Panc1 (cell line): Measurements from ENCODE around the gene ACER3. TPM values are rescaled to one million over a fixed set of nuclear protein-coding genes. Genes with fewer than 3 reads are reported as not detected.

Source experiments
- ATAC-seq: fragments of 200-7000 bp; cut with Tn5 transposase; 2 replicates; pipeline ENCODE4 v1.9.1; 2020; ENCODE audit warnings: mild to moderate bottlenecking, moderate library complexity
- BruUV-seq: library from RNA; stranded (reverse); fragments of 400-500 nt; replicated peaks from 2 replicates; lab custom pipeline; 2021; lab: Mats Ljungman, UMichigan
- CTCF ChIA-PET: fragments of 300-600 bp; sonication (Branson Sonifier 250); formaldehyde crosslinking; loops from one replicate; lab custom pipeline; 2022; ENCODE audit warnings: antibody characterized with exemption; lab: Charles Lee
- POLR2A ChIA-PET: fragments of 300-600 bp; sonication (Branson Sonifier 250); formaldehyde crosslinking; loops from one replicate; lab custom pipeline; 2022; ENCODE audit warnings: antibody characterized with exemption; lab: Charles Lee
- DNase-seq: peaks from one replicate; pipeline ENCODE4 v3.0.0-alpha.2; 2010; ENCODE audit warnings: low read depth, low spot score
- H3K27ac ChIP-seq: 2 replicates; pipeline ENCODE4 v1.5.1; 2011; ENCODE audit warnings: mild to moderate bottlenecking, low read length, inconsistent platforms
- H3K27me3 ChIP-seq: fragments of 200-500 bp; sonication (Bioruptor generic); 2 replicates; pipeline ENCODE4 v1.6.0; 2014; ENCODE audit warnings: low read length, inconsistent platforms; ENCODE audit not compliant: control insufficient read depth, insufficient read depth
- H3K36me3 ChIP-seq: fragments of 200-500 bp; sonication (Bioruptor generic); 2 replicates; pipeline ENCODE4 v1.5.1; 2014; ENCODE audit warnings: inconsistent platforms, mild to moderate bottlenecking, low read length, moderate library complexity; ENCODE audit not compliant: control insufficient read depth, insufficient read depth
- H3K4me1 ChIP-seq: 2 replicates; pipeline ENCODE4 v1.5.1; 2011; ENCODE audit warnings: inconsistent platforms, mild to moderate bottlenecking, low read length, moderate library complexity; ENCODE audit not compliant: control insufficient read depth, insufficient read depth
- H3K4me3 ChIP-seq, 2 experiments: 2 replicates each; pipeline ENCODE4 v1.5.1; 2011 to 2012; ENCODE audit warnings: low read depth in 2 of 2, low read length in 2 of 2, mild to moderate bottlenecking in 2 of 2, inconsistent platforms in 1 of 2, moderate library complexity in 1 of 2
- H3K9me3 ChIP-seq: fragments of 200-500 bp; sonication (Bioruptor generic); 2 replicates; pipeline ENCODE4 v1.5.1; 2014; ENCODE audit warnings: low read depth, mild to moderate bottlenecking, inconsistent platforms, low read length, moderate library complexity; ENCODE audit not compliant: control insufficient read depth, insufficient read depth
- POLR2AphosphoS5 ChIP-seq: IDR thresholded peaks from 2 replicates; pipeline ENCODE4 v1.6.1; 2012; ENCODE audit warnings: mild to moderate bottlenecking, low read depth, low read length, moderate library complexity
- SIN3A ChIP-seq: IDR thresholded peaks from 2 replicates; pipeline ENCODE4 v1.6.1; 2012; ENCODE audit warnings: low read depth, mild to moderate bottlenecking, low read length, moderate library complexity, borderline replicate concordance; ENCODE audit not compliant: insufficient read depth
- TCF7L2 ChIP-seq: IDR thresholded peaks from 2 replicates; pipeline ENCODE4 v1.6.1; 2011; ENCODE audit warnings: mild to moderate bottlenecking, low read depth, low read length, inconsistent platforms
- in situ Hi-C: cut with HindIII; loops from 2 replicates; pipeline ENCODE4 v1.10.0; 2016; ENCODE audit warnings: low sequenced_read_pairs, low pct_unique_long_range_greater_than_20kb
- intact Hi-C: fragments of 100-400 bp; cut with micrococcal nuclease; formaldehyde crosslinking; loops from one replicate; pipeline ENCODE4 v1.10.0; 2022; ENCODE audit not compliant: unreplicated experiment
- total RNA-seq: library from RNA; stranded (reverse); gene quantifications from one replicate; pipeline ENCODE4 v1.2.1, GENCODE V29; 2021; ENCODE audit not compliant: unreplicated experiment
- TF ChIP-seq, protein P1 (sequence below), 2 experiments: IDR thresholded peaks; 2 replicates each; pipeline ENCODE4 v1.6.1; 2011 to 2012; ENCODE audit warnings: low read depth in 2 of 2, control low read depth in 1 of 2, low read length in 1 of 2, mild to moderate bottlenecking in 1 of 2, moderate library complexity in 1 of 2; ENCODE audit not compliant: insufficient read depth in 1 of 2
- TF ChIP-seq, protein P2 (sequence below): fragments of 450-650 bp; IDR thresholded peaks from 2 replicates; pipeline ENCODE4 v1.5.1; 2017; ENCODE audit warnings: mild to moderate bottlenecking

The ACER3 gene
- total RNA-seq, 1 experiment from 2014 or later = 41.8 TPM

DNA sequence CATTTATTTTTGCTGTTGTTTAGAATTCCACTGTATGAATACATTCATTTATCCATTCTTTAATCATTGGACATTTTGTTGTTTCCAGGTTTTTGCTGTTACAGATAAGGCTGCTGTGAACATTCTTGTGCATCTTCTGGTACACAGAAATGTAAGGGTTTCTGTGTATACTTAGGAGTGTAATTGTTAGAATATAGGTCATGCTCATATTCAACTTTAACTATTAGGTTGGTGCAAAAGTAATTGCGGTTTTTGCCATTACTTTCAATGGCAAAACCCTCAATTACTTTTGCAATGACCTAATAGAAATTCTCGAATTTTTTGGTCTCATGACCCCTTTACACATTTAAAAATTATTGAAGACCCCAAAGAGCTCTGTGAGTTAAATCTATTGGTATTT lies 17.3 kb downstream of the ACER3 start:
- intact Hi-C loops = no loop called here
- POLR2A ChIA-PET = no interaction called here
- CTCF ChIA-PET = no interaction called here
- H3K4me3 ChIP-seq = no peak overlapping the region
- no peak for ATAC-seq
- no peaks in the 10 kb centered on the region for H3K27me3 ChIP-seq
- no TSS peak for BruUV-seq
- no peaks in the 10 kb centered on the region for H3K9me3 ChIP-seq
- H3K27ac ChIP-seq = no peak overlapping the region
- H3K4me1 ChIP-seq = no peaks in the 10 kb centered on the region
- in situ Hi-C loops = no loop called here
- no peak for TF ChIP-seq POLR2AphosphoS5
- no peak for TF ChIP-seq TCF7L2
- no peak for TF ChIP-seq SIN3A
- TF ChIP-seq, protein P1, sequence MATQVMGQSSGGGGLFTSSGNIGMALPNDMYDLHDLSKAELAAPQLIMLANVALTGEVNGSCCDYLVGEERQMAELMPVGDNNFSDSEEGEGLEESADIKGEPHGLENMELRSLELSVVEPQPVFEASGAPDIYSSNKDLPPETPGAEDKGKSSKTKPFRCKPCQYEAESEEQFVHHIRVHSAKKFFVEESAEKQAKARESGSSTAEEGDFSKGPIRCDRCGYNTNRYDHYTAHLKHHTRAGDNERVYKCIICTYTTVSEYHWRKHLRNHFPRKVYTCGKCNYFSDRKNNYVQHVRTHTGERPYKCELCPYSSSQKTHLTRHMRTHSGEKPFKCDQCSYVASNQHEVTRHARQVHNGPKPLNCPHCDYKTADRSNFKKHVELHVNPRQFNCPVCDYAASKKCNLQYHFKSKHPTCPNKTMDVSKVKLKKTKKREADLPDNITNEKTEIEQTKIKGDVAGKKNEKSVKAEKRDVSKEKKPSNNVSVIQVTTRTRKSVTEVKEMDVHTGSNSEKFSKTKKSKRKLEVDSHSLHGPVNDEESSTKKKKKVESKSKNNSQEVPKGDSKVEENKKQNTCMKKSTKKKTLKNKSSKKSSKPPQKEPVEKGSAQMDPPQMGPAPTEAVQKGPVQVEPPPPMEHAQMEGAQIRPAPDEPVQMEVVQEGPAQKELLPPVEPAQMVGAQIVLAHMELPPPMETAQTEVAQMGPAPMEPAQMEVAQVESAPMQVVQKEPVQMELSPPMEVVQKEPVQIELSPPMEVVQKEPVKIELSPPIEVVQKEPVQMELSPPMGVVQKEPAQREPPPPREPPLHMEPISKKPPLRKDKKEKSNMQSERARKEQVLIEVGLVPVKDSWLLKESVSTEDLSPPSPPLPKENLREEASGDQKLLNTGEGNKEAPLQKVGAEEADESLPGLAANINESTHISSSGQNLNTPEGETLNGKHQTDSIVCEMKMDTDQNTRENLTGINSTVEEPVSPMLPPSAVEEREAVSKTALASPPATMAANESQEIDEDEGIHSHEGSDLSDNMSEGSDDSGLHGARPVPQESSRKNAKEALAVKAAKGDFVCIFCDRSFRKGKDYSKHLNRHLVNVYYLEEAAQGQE (IDR thresholded peaks at IDR 0.05; ENCODE audit: insufficient read depth in 1 of 2, low read depth in 2 of 2, low read length in 1 of 2) = no peak
- TF ChIP-seq, protein P2, sequence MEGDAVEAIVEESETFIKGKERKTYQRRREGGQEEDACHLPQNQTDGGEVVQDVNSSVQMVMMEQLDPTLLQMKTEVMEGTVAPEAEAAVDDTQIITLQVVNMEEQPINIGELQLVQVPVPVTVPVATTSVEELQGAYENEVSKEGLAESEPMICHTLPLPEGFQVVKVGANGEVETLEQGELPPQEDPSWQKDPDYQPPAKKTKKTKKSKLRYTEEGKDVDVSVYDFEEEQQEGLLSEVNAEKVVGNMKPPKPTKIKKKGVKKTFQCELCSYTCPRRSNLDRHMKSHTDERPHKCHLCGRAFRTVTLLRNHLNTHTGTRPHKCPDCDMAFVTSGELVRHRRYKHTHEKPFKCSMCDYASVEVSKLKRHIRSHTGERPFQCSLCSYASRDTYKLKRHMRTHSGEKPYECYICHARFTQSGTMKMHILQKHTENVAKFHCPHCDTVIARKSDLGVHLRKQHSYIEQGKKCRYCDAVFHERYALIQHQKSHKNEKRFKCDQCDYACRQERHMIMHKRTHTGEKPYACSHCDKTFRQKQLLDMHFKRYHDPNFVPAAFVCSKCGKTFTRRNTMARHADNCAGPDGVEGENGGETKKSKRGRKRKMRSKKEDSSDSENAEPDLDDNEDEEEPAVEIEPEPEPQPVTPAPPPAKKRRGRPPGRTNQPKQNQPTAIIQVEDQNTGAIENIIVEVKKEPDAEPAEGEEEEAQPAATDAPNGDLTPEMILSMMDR = no peak
- DNase-seq = no peak
- H3K36me3 ChIP-seq = no peaks in the 10 kb centered on the region

DNA sequence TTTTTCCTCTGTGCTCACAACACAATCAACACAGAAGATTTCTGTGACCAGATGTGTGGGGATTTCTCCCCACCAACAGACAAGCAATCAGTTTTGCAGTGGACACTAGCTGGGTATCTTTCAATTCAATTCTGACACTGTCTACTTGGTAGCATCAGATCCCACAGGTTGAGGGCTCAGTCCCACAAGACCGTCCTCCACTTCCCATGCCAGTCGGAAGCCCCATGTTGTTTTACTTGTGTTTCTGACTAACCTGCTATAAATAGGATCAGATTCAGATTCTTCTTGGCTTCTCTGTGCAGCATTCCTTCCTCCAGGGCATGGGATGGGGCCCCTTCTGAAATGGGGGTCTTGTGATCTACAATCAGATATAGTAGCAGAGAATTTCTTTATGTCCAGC lies 19.6 kb downstream of the ACER3 start:
- Histone ChIP-seq H3K27ac (no peak overlapping the region), H3K4me3 (no peak overlapping the region), H3K36me3 (no peaks in the 10 kb centered on the region), H3K9me3 (no peaks in the 10 kb centered on the region), H3K4me1 (no peaks in the 10 kb centered on the region), H3K27me3 (no peaks in the 10 kb centered on the region)
- ChIA-PET CTCF (no interaction called here), POLR2A (no interaction called here)
- no TSS peak for BruUV-seq
- intact Hi-C loops = no loop called here
- no peak for DNase-seq
- no peak for ATAC-seq
- in situ Hi-C loops = no loop called here
- TF ChIP-seq, protein P1 (IDR thresholded peaks at IDR 0.05; ENCODE audit: insufficient read depth in 1 of 2, low read depth in 2 of 2, low read length in 1 of 2) = no peak
- TF ChIP-seq, protein P2 = no peak
- TF ChIP-seq TCF7L2 (no peak), SIN3A (no peak), POLR2AphosphoS5 (no peak)
